ENCODE measurements around the gene NAV3. TPM values are rescaled to one million over a fixed set of nuclear protein-coding genes. Genes with fewer than 3 reads are reported as not detected.

The NAV3 gene
- total and polyA plus RNA-seq, 4 donors = 1.6 to 12.5 (median 5.6) TPM

DNA sequence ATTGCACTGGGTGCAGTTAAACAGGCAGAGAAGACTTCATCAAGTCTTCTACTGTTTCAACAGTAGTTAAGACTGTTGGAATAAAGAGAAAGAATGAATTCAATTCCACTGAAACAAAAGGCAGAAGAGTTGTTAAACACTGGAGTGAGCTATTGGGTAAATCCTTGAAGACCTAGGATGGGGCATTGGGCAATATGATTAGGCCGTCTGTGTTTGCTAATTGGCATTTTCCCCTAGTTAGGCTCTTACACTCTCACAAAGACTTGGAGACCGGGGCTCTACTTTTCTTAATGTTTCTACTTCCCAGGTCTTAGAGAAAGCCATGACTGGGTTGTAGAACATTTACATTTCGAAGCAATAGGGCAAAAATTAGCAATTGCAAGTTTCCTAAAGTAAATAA is 402.1 kb downstream of the NAV3 start:
- H3K27me3 ChIP-seq (ENCODE audit: control insufficient read depth in 3 of 3, insufficient read depth in 3 of 3, low read length in 2 of 3) = no peaks in the 10 kb centered on the region
- H3K9ac ChIP-seq (ENCODE audit: insufficient read depth in 1 of 2, low read length in 2 of 2) = no peak overlapping the region
- no peaks in the 10 kb centered on the region for H3K4me1 ChIP-seq (ENCODE audit: control insufficient read depth in 5 of 5, insufficient read depth in 5 of 5, low read length in 5 of 5)
- TF ChIP-seq CTCF (IDR thresholded peaks at IDR 0.05; ENCODE audit: control extremely low read depth, extremely low read depth) = no peak
- H3K4me3 ChIP-seq = no peak overlapping the region
- DNase-seq (no peak), ATAC-seq (ENCODE audit: insufficient read depth, low FRiP score) (no peak)
- WGBS, 2 donors = 74 to 79% methylated on average over 3 of the region's 3 CpGs
- no peak overlapping the region for H3K27ac ChIP-seq (ENCODE audit: low read depth in 1 of 2, low read length in 1 of 2)
- no peaks in the 10 kb centered on the region for H3K36me3 ChIP-seq (ENCODE audit: control insufficient read depth in 4 of 4, insufficient read depth in 4 of 4, low read length in 4 of 4)
- H3K9me3 ChIP-seq (ENCODE audit: control insufficient read depth in 4 of 4, insufficient read depth in 3 of 4, low read length in 3 of 4) = peaks cover 0 to 3% (median 1%) of the 10 kb centered on the region in 4 donors

- H3K9me3 ChIP-seq (ENCODE audit: control insufficient read depth in 4 of 4, insufficient read depth in 3 of 4, low read length in 3 of 4) = no peaks in the 10 kb centered on the region
- H3K27ac ChIP-seq (ENCODE audit: low read depth in 1 of 2, low read length in 1 of 2) = no peak overlapping the region
- no peaks in the 10 kb centered on the region for H3K27me3 ChIP-seq (ENCODE audit: control insufficient read depth in 3 of 3, insufficient read depth in 3 of 3, low read length in 2 of 3)
- ATAC-seq (ENCODE audit: insufficient read depth, low FRiP score) (no peak), DNase-seq (no peak)
- no peaks in the 10 kb centered on the region for H3K36me3 ChIP-seq (ENCODE audit: control insufficient read depth in 4 of 4, insufficient read depth in 4 of 4, low read length in 4 of 4)
- H3K4me1 ChIP-seq (ENCODE audit: control insufficient read depth in 5 of 5, insufficient read depth in 5 of 5, low read length in 5 of 5) = no peaks in the 10 kb centered on the region
- H3K9ac ChIP-seq (ENCODE audit: insufficient read depth in 1 of 2, low read length in 2 of 2) = no peak overlapping the region
- no peak for TF ChIP-seq CTCF (IDR thresholded peaks at IDR 0.05; ENCODE audit: control extremely low read depth, extremely low read depth)
- 88 to 93% methylated on average over 1 of the region's 1 CpG for WGBS, 2 donors
- H3K4me3 ChIP-seq = no peak overlapping the region
Measured at GRCh38 chr12:78236264-78236663, 405.6 kb downstream of the NAV3 start.

GRCh38 chr12:78239544-78239943 is 408.9 kb downstream of the NAV3 start:
- Histone ChIP-seq H3K4me1 (ENCODE audit: control insufficient read depth in 5 of 5, insufficient read depth in 5 of 5, low read length in 5 of 5) (no peaks in the 10 kb centered on the region), H3K9me3 (ENCODE audit: control insufficient read depth in 4 of 4, insufficient read depth in 3 of 4, low read length in 3 of 4) (peaks cover 0 to 2% (median 0%) of the 10 kb centered on the region in 4 donors), H3K36me3 (ENCODE audit: control insufficient read depth in 4 of 4, insufficient read depth in 4 of 4, low read length in 4 of 4) (no peaks in the 10 kb centered on the region), H3K9ac (ENCODE audit: insufficient read depth in 1 of 2, low read length in 2 of 2) (no peak overlapping the region), H3K27me3 (ENCODE audit: control insufficient read depth in 3 of 3, insufficient read depth in 3 of 3, low read length in 2 of 3) (no peaks in the 10 kb centered on the region), H3K4me3 (no peak overlapping the region), H3K27ac (ENCODE audit: low read depth in 1 of 2, low read length in 1 of 2) (no peak overlapping the region)
- WGBS, 2 donors = 85 to 86% methylated on average over 3 of the region's 3 CpGs
- DNase-seq = no peak
- no peak for ATAC-seq (ENCODE audit: insufficient read depth, low FRiP score)
- no peak for TF ChIP-seq CTCF (IDR thresholded peaks at IDR 0.05; ENCODE audit: control extremely low read depth, extremely low read depth)

- 53 to 63% methylated on average over 1 of the region's 1 CpG for WGBS, 2 donors
- Histone ChIP-seq H3K36me3 (ENCODE audit: control insufficient read depth in 4 of 4, insufficient read depth in 4 of 4, low read length in 4 of 4) (no peaks in the 10 kb centered on the region), H3K9ac (ENCODE audit: insufficient read depth in 1 of 2, low read length in 2 of 2) (no peak overlapping the region), H3K9me3 (ENCODE audit: control insufficient read depth in 4 of 4, insufficient read depth in 3 of 4, low read length in 3 of 4) (peaks cover 0 to 2% (median 0%) of the 10 kb centered on the region in 4 donors), H3K27ac (ENCODE audit: low read depth in 1 of 2, low read length in 1 of 2) (no peak overlapping the region), H3K4me3 (no peak overlapping the region), H3K4me1 (ENCODE audit: control insufficient read depth in 5 of 5, insufficient read depth in 5 of 5, low read length in 5 of 5) (no peaks in the 10 kb centered on the region), H3K27me3 (ENCODE audit: control insufficient read depth in 3 of 3, insufficient read depth in 3 of 3, low read length in 2 of 3) (no peaks in the 10 kb centered on the region)
- no peak for DNase-seq
- TF ChIP-seq CTCF (IDR thresholded peaks at IDR 0.05; ENCODE audit: control extremely low read depth, extremely low read depth) = no peak
- no peak for ATAC-seq (ENCODE audit: insufficient read depth, low FRiP score)
Measured at GRCh38 chr12:78240827-78241226, 410.1 kb downstream of the NAV3 start.

Measured in lung (tissue), 12 donors.